HepG2 (cell line): ENCODE data around the gene AP4S1. TPM values are rescaled to one million over a fixed set of nuclear protein-coding genes. Genes with fewer than 3 reads are reported as not detected.
A peak's percentile ranks its signal among the peaks of the same experiment; 100 is the strongest.

ENCODE experiments used
- AGO1 ChIP-seq: fragments of 200-400 bp; formaldehyde crosslinking; IDR thresholded peaks from 2 replicates; pipeline ENCODE4 v1.6.1; 2017; ENCODE audit warnings: mild to moderate bottlenecking, low read depth, low read length, moderate library complexity; ENCODE audit not compliant: poor library complexity, severe bottlenecking
- ESRRA ChIP-seq: sonication (generic); formaldehyde crosslinking; IDR thresholded peaks from 2 replicates; pipeline ENCODE4 v1.5.1; 2020; ENCODE audit warnings: mild to moderate bottlenecking, low read depth, missing genetic modification reagents
- FOXK1 ChIP-seq: sonication (generic); formaldehyde crosslinking; IDR thresholded peaks from 2 replicates; pipeline ENCODE4 v1.4.0; 2020; ENCODE audit warnings: low read depth, missing genetic modification reagents, borderline replicate concordance
- HHEX ChIP-seq: IDR thresholded peaks from 2 replicates; pipeline ENCODE4 v1.6.1; 2016; ENCODE audit warnings: control low read depth
- JUND ChIP-seq: sonication (generic); formaldehyde crosslinking; IDR thresholded peaks from 2 replicates; pipeline ENCODE4 v1.8.0; 2022; ENCODE audit warnings: mild to moderate bottlenecking, missing genetic modification reagents
- KAT2B ChIP-seq: fragments of 150-350 bp; IDR thresholded peaks from 2 replicates; pipeline ENCODE4 v1.6.1; 2014; ENCODE audit warnings: low read depth, low read length, borderline replicate concordance
- KLF13 ChIP-seq: sonication (generic); formaldehyde crosslinking; IDR thresholded peaks from 2 replicates; pipeline ENCODE4 v1.4.0; 2020; ENCODE audit warnings: mild to moderate bottlenecking, missing genetic modification reagents
- MAZ ChIP-seq, 2 experiments: sonication (generic) in 1 of 2; formaldehyde crosslinking in 1 of 2; IDR thresholded peaks; 2 replicates each; pipeline versions ENCODE4 v1.5.0 to v1.6.1; 2012 to 2020; ENCODE audit warnings: low read depth in 2 of 2, mild to moderate bottlenecking in 2 of 2, borderline replicate concordance in 1 of 2, improper control_type of control experiment in 1 of 2, low read length in 1 of 2, missing genetic modification reagents in 1 of 2, moderate library complexity in 1 of 2
- MED8 ChIP-seq: sonication (generic); formaldehyde crosslinking; IDR thresholded peaks from 2 replicates; pipeline ENCODE4 v1.8.1; 2023; ENCODE audit warnings: mild to moderate bottlenecking, missing genetic modification reagents; ENCODE audit not compliant: insufficient replicate concordance
- RARG ChIP-seq: sonication (generic); formaldehyde crosslinking; IDR thresholded peaks from 2 replicates; pipeline ENCODE4 v1.4.0; 2020; ENCODE audit warnings: low read depth, mild to moderate bottlenecking, missing genetic modification reagents
- RBFOX2 ChIP-seq: fragments of 200-400 bp; formaldehyde crosslinking; IDR thresholded peaks from 2 replicates; pipeline ENCODE4 v1.6.1; 2017; ENCODE audit warnings: low read depth, mild to moderate bottlenecking, low read length
- SRSF4 ChIP-seq: fragments of 200-400 bp; formaldehyde crosslinking; IDR thresholded peaks from one replicate; pipeline ENCODE4 v1.6.1; 2018; ENCODE audit warnings: mild to moderate bottlenecking, low read depth, low read length, moderate library complexity; ENCODE audit not compliant: poor library complexity, severe bottlenecking
- TAF1 ChIP-seq: sonication (generic); formaldehyde crosslinking; IDR thresholded peaks from 2 replicates; pipeline ENCODE4 v1.4.0; 2020; ENCODE audit warnings: missing genetic modification reagents
- ZC3H4 ChIP-seq: sonication (generic); formaldehyde crosslinking; IDR thresholded peaks from 2 replicates; pipeline ENCODE4 v1.4.0; 2020; ENCODE audit warnings: missing genetic modification reagents, borderline replicate concordance
- ZNF10 ChIP-seq: sonication (generic); formaldehyde crosslinking; IDR thresholded peaks from 2 replicates; pipeline ENCODE4 v1.4.0; 2020; ENCODE audit warnings: mild to moderate bottlenecking, low read depth, missing genetic modification reagents, borderline replicate concordance
- ZNF451 ChIP-seq: sonication (generic); formaldehyde crosslinking; IDR thresholded peaks from 2 replicates; pipeline ENCODE4 v1.5.0; 2020; ENCODE audit warnings: mild to moderate bottlenecking, missing genetic modification reagents
- ZNF510 ChIP-seq: sonication (generic); formaldehyde crosslinking; IDR thresholded peaks from 2 replicates; pipeline ENCODE4 v1.4.0; 2020; ENCODE audit warnings: low read depth, mild to moderate bottlenecking, missing genetic modification reagents
- ZNF773 ChIP-seq: sonication (generic); formaldehyde crosslinking; IDR thresholded peaks from 2 replicates; pipeline ENCODE4 v1.4.0; 2020; ENCODE audit warnings: missing genetic modification reagents, borderline replicate concordance
- ZSCAN30 ChIP-seq: sonication (generic); formaldehyde crosslinking; IDR thresholded peaks from 2 replicates; pipeline ENCODE4 v1.5.0; 2020; ENCODE audit warnings: mild to moderate bottlenecking, missing genetic modification reagents
- polyA plus RNA-seq, 8 experiments: library from polyadenylated mRNA; depleted of rRNA in 3 of 8; stranded (reverse) in 7 of 8; unstranded in 1 of 8; fragments of >200 nt; fragmentation: Illumina TruSeq in 4 of 8; extraction: Trizol in 4 of 8; gene quantifications; 2 replicates each; pipeline versions ENCODE4 v1.2.1 to v1.2.3, GENCODE V29; 2011 to 2016; ENCODE audit warnings: low read depth in 4 of 8, missing spikeins in 1 of 8, mixed read lengths in 1 of 8; ENCODE audit not compliant: insufficient read depth in 1 of 8
- total RNA-seq, 5 experiments: library from RNA; depleted of rRNA; stranded (reverse); fragments of >200 nt; fragmentation: Illumina TruSeq; extraction: Trizol; gene quantifications; 2 replicates each; pipeline ENCODE4 v1.2.3, GENCODE V29; 2016; ENCODE audit warnings: low read depth in 1 of 5
- TF ChIP-seq, protein P1 (sequence below): sonication (generic); formaldehyde crosslinking; IDR thresholded peaks from 2 replicates; pipeline ENCODE4 v1.4.0; 2020; ENCODE audit warnings: missing genetic modification reagents
- TF ChIP-seq, protein P2 (sequence below): sonication (generic); formaldehyde crosslinking; IDR thresholded peaks from 2 replicates; pipeline ENCODE4 v1.4.0; 2020; ENCODE audit warnings: mild to moderate bottlenecking, missing genetic modification reagents
- TF ChIP-seq, protein P3 (sequence below): sonication (generic); formaldehyde crosslinking; IDR thresholded peaks from 2 replicates; pipeline ENCODE4 v1.4.0; 2020; ENCODE audit warnings: missing genetic modification reagents, mild to moderate bottlenecking, borderline replicate concordance
- TF ChIP-seq, protein P4 (sequence below): IDR thresholded peaks from 2 replicates; pipeline ENCODE4 v1.6.1; 2016; ENCODE audit warnings: mild to moderate bottlenecking, missing biosample characterization, missing genetic modification reagents

The AP4S1 gene
- total and polyA plus RNA-seq, 2 of the 13 experiments (the other 11 are each of a cell fraction or from before 2014, with no cell fraction given) = 3.9 to 21.1 TPM

DNA sequence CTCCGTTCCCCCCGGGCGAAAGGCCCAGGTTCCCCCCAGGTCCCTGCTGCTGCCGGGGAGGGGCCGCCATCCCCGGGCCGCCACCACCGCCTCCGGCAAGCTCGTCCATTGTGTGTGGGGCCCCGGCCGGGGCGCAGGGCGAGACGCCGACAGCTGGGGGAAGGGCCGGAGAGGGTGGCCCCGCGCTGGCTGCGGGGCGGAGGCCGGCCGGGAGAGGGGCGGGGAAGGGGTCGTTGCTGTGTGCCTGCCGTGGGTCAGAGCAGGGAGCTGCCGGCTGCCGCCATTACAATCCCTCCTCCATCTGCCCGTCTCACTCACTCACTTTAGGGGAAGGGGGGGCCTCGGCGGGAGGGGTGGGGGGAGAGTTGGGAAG is 614 bp downstream of the AP4S1 start, which contains the start of gene STRN3 (continued):
- TF ChIP-seq, protein P1, sequence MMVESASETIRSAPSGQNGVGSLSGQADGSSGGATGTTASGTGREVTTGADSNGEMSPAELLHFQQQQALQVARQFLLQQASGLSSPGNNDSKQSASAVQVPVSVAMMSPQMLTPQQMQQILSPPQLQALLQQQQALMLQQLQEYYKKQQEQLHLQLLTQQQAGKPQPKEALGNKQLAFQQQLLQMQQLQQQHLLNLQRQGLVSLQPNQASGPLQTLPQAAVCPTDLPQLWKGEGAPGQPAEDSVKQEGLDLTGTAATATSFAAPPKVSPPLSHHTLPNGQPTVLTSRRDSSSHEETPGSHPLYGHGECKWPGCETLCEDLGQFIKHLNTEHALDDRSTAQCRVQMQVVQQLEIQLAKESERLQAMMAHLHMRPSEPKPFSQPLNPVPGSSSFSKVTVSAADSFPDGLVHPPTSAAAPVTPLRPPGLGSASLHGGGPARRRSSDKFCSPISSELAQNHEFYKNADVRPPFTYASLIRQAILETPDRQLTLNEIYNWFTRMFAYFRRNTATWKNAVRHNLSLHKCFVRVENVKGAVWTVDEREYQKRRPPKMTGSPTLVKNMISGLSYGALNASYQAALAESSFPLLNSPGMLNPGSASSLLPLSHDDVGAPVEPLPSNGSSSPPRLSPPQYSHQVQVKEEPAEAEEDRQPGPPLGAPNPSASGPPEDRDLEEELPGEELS (CRISPR knock-in tag) = peak; percentile 8; the same call in 1 of the 2 replicates
- no peak for TF ChIP-seq KLF13 (CRISPR knock-in tag)
- TF ChIP-seq, protein P2, sequence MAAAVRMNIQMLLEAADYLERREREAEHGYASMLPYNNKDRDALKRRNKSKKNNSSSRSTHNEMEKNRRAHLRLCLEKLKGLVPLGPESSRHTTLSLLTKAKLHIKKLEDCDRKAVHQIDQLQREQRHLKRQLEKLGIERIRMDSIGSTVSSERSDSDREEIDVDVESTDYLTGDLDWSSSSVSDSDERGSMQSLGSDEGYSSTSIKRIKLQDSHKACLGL (CRISPR knock-in tag) = 0 out of 2 replicates have a peak, but pooled peaks have one; percentile 13
- TF ChIP-seq MED8 = peak; percentile 86
- TF ChIP-seq RARG = 0 out of 2 replicates have a peak, but pooled peaks have one; percentile 22
- TF ChIP-seq HHEX (CRISPR knock-in tag) = 0 out of 2 replicates have a peak, but pooled peaks have one; percentile 2
- peak; percentile 96 for TF ChIP-seq RBFOX2
- TF ChIP-seq JUND (CRISPR knock-in tag) = no peak
- TF ChIP-seq SRSF4 = peak; percentile 85
- TF ChIP-seq FOXK1 (CRISPR knock-in tag) = no peak; the same call in 1 of the 2 replicates
- TF ChIP-seq, protein P3, sequence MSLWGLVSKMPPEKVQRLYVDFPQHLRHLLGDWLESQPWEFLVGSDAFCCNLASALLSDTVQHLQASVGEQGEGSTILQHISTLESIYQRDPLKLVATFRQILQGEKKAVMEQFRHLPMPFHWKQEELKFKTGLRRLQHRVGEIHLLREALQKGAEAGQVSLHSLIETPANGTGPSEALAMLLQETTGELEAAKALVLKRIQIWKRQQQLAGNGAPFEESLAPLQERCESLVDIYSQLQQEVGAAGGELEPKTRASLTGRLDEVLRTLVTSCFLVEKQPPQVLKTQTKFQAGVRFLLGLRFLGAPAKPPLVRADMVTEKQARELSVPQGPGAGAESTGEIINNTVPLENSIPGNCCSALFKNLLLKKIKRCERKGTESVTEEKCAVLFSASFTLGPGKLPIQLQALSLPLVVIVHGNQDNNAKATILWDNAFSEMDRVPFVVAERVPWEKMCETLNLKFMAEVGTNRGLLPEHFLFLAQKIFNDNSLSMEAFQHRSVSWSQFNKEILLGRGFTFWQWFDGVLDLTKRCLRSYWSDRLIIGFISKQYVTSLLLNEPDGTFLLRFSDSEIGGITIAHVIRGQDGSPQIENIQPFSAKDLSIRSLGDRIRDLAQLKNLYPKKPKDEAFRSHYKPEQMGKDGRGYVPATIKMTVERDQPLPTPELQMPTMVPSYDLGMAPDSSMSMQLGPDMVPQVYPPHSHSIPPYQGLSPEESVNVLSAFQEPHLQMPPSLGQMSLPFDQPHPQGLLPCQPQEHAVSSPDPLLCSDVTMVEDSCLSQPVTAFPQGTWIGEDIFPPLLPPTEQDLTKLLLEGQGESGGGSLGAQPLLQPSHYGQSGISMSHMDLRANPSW (CRISPR knock-in tag) = no peak
- peak; percentile 68 for TF ChIP-seq AGO1
- peak; percentile 95; the same call in 1 of the 2 replicates for TF ChIP-seq ZSCAN30 (CRISPR knock-in tag)
- TF ChIP-seq ZNF10 (CRISPR knock-in tag) = no peak
- TF ChIP-seq, protein P4, sequence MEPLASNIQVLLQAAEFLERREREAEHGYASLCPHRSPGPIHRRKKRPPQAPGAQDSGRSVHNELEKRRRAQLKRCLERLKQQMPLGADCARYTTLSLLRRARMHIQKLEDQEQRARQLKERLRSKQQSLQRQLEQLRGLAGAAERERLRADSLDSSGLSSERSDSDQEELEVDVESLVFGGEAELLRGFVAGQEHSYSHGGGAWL (CRISPR knock-in tag) = peak; percentile 85; the same call in 1 of the 2 replicates
- TF ChIP-seq TAF1 (CRISPR knock-in tag) = peak; percentile 24
- peak; percentile 19; the same call in 1 of the 2 replicates for TF ChIP-seq ESRRA
- TF ChIP-seq ZC3H4 (CRISPR knock-in tag) = no peak
- no peak for TF ChIP-seq KAT2B
- TF ChIP-seq ZNF451 (CRISPR knock-in tag) = peak; percentile 84; the same call in 1 of the 2 replicates
- peak; percentile 98 for TF ChIP-seq MAZ (IDR thresholded peaks at IDR 0.05; ENCODE audit: borderline replicate concordance, low read depth, low read length)
- 0 out of 2 replicates have a peak, but pooled peaks have one; percentile 19 for TF ChIP-seq MAZ (CRISPR knock-in tag; IDR thresholded peaks at IDR 0.05; ENCODE audit: low read depth)
- TF ChIP-seq ZNF510 (CRISPR knock-in tag) = no peak
- no peak for TF ChIP-seq ZNF773 (CRISPR knock-in tag)
